ENCODE data around the gene PARP8. TPM values are rescaled to one million over a fixed set of nuclear protein-coding genes. Genes with fewer than 3 reads are reported as not detected.

Gene PARP8
- total and polyA plus RNA-seq, 12 donors, result 0.97 to 14.5 (median 5.2) TPM

DNA sequence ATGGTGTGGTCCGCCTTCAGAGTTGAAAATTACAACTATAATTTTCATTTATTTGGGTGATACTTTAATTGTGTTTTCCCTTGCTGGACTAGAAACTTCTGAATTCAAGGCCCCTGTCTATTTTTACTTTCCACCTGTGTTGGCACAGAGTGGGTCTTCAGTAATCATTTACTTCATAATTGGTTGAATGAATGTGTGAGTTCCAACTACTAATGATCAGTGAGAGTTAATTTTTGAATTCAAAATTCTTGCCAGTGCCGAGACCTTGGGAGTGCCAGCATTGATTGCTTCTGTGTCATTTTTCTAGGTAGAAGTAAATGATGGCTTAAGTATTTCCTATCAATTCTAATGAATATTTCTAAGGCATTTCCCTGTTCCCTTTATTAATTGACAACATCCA, 61.4 kb downstream of the PARP8 start:
- no peaks in the 10 kb centered on the region for H3K27me3 ChIP-seq
- peaks cover 0 to 11% (median 0%) of the 10 kb centered on the region in 9 donors for H3K4me1 ChIP-seq
- DNase-seq (no peak), ATAC-seq (no peak)
- intact Hi-C loops (cut with DNase I), result no loop called here
- TF ChIP-seq, protein P1, sequence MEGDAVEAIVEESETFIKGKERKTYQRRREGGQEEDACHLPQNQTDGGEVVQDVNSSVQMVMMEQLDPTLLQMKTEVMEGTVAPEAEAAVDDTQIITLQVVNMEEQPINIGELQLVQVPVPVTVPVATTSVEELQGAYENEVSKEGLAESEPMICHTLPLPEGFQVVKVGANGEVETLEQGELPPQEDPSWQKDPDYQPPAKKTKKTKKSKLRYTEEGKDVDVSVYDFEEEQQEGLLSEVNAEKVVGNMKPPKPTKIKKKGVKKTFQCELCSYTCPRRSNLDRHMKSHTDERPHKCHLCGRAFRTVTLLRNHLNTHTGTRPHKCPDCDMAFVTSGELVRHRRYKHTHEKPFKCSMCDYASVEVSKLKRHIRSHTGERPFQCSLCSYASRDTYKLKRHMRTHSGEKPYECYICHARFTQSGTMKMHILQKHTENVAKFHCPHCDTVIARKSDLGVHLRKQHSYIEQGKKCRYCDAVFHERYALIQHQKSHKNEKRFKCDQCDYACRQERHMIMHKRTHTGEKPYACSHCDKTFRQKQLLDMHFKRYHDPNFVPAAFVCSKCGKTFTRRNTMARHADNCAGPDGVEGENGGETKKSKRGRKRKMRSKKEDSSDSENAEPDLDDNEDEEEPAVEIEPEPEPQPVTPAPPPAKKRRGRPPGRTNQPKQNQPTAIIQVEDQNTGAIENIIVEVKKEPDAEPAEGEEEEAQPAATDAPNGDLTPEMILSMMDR (IDR thresholded peaks at IDR 0.05), result no peak
- no peaks in the 10 kb centered on the region for H3K9me3 ChIP-seq
- H3K36me3 ChIP-seq, result no peaks in the 10 kb centered on the region
- no peak overlapping the region for H3K4me3 ChIP-seq
- WGBS, 2 donors, result 96 to 98% methylated on average over 2 of the region's 2 CpGs
- H3K27ac ChIP-seq, result no peak overlapping the region

- DNase-seq (no peak), ATAC-seq (no peak)
- Histone ChIP-seq H3K27ac (no peak overlapping the region), H3K27me3 (no peaks in the 10 kb centered on the region), H3K4me1 (peaks cover 0 to 17% (median 0%) of the 10 kb centered on the region in 9 donors), H3K36me3 (no peaks in the 10 kb centered on the region), H3K4me3 (no peak overlapping the region), H3K9me3 (no peaks in the 10 kb centered on the region)
- intact Hi-C loops (cut with DNase I), result no loop called here
- TF ChIP-seq, protein P1 (IDR thresholded peaks at IDR 0.05), result no peak
- WGBS, 2 donors, result 78 to 79% methylated on average over 5 of the region's 5 CpGs
Measured at GRCh38 chr5:50730336-50730735, 63.9 kb downstream of the PARP8 start.

DNA sequence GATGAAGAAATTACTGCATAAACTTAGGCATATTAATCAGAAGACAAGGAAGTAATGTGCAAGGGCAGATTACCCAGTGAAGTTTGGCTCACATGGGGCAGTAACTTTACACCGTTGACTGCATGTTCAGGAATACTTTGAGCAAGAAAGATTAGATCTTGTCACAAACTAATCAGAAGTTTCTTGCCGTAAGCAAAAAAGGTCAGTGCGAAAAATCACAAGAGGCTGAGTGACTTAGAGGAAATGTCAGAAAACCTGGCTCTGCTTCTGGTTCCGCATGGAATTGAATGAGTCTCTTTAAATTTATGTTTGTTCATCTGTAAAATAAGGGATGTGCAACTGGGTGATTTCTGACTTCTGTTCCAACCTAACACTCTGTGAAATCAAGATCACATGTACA, 64.4 kb downstream of the PARP8 start:
- no peak overlapping the region for H3K4me3 ChIP-seq
- no peaks in the 10 kb centered on the region for H3K36me3 ChIP-seq
- no peaks in the 10 kb centered on the region for H3K27me3 ChIP-seq
- no peaks in the 10 kb centered on the region for H3K9me3 ChIP-seq
- WGBS, 2 donors, result 64 to 74% methylated on average over 4 of the region's 4 CpGs
- H3K4me1 ChIP-seq, result peaks cover 0 to 17% (median 0%) of the 10 kb centered on the region in 9 donors
- intact Hi-C loops (cut with DNase I), result no loop called here
- H3K27ac ChIP-seq, result no peak overlapping the region
- ATAC-seq (no peak), DNase-seq (no peak)
- TF ChIP-seq, protein P1 (IDR thresholded peaks at IDR 0.05), result no peak

DNA sequence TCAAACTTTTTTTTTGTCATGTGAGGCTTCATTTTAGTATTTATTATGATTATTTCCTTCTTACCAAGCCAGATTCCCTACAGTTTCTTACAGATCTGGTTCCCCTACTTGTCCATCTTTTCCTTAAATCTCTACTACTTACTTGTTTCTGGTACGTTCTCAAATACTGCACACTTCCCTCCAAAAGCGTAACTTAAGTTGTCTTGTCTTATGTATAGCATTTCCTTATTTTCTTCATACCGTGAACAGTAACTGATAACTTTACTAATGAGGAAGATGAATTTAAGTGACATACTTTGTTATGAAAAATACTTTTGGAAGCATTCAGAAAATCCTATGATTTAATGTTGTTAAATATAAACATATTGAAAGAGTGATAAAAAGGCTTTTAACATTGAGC, 67.3 kb downstream of the PARP8 start:
- ATAC-seq (no peak), DNase-seq (no peak)
- Histone ChIP-seq H3K4me1 (peaks cover 0 to 8% (median 0%) of the 10 kb centered on the region in 9 donors), H3K4me3 (no peak overlapping the region), H3K27ac (no peak overlapping the region), H3K36me3 (no peaks in the 10 kb centered on the region), H3K9me3 (no peaks in the 10 kb centered on the region), H3K27me3 (no peaks in the 10 kb centered on the region)
- TF ChIP-seq, protein P1 (IDR thresholded peaks at IDR 0.05), result no peak
- WGBS, 2 donors, result 90 to 91% methylated on average over 3 of the region's 3 CpGs
- intact Hi-C loops (cut with DNase I), result no loop called here

All from heart right ventricle (tissue), 16 donors.